ENCODE data around the gene PALB2.

- TF ChIP-seq ZNF274 (IDR thresholded peaks at IDR 0.05; ENCODE audit: borderline replicate concordance, extremely low read depth, low read length): no peak
- no peak for TF ChIP-seq TAF1 (IDR thresholded peaks at IDR 0.05; ENCODE audit: low read depth, low read length)
- no peak for TF ChIP-seq POLR2AphosphoS5 (IDR thresholded peaks at IDR 0.05; ENCODE audit: low read depth, low read length)
- TF ChIP-seq CTCF (IDR thresholded peaks at IDR 0.05; ENCODE audit: control extremely low read depth in 1 of 3, insufficient read depth in 1 of 3, low read depth in 1 of 3, low read length in 3 of 3): no peak
- TF ChIP-seq MAX (IDR thresholded peaks at IDR 0.05): no peak
- no peak for TF ChIP-seq RAD21 (IDR thresholded peaks at IDR 0.05 in 1 of 2, conservative IDR thresholded peaks at IDR 0.05 in 1 of 2; ENCODE audit: low read depth in 2 of 2, low read length in 2 of 2)
- no peak for TF ChIP-seq SAP30 (IDR thresholded peaks at IDR 0.05; ENCODE audit: insufficient read depth, insufficient replicate concordance, low read length)
- TF ChIP-seq SIN3A (conservative IDR thresholded peaks at IDR 0.05 in 1 of 2, IDR thresholded peaks at IDR 0.05 in 1 of 2; ENCODE audit: low read depth in 1 of 2, low read length in 2 of 2): no peak
- no peak for TF ChIP-seq CEBPB (IDR thresholded peaks at IDR 0.05; ENCODE audit: low read depth, low read length)
Measured at GRCh38 chr16:23640615-23640930, 537 bp downstream of the PALB2 start.

All from H1 (cell line).